Pancreas (tissue), 10 donors: ENCODE results near the gene TTL. TPM values are rescaled to one million over a fixed set of nuclear protein-coding genes. Genes with fewer than 3 reads are reported as not detected.
A peak's percentile ranks its signal among the peaks of the same experiment; 100 is the strongest.
"Not testable (repeated sequence)": the region's sequence is repeated elsewhere in the genome, so short reads cannot be mapped to it uniquely, and the experiment has no call there.

Experiments used
- ATAC-seq, 4 donors: fragments of 200-7000 bp; cut with Tn5 transposase; one replicate each; pipeline versions ENCODE4 v1.8.0 to v1.9.1; 2020; ENCODE audit warnings: mild to moderate bottlenecking in 4 of 4, moderate library complexity in 4 of 4
- DNase-seq, 6 donors: peaks; one replicate each; pipeline ENCODE4 v3.0.0-alpha.2; 2020
- FAIRE-seq: peaks from 2 replicates; lab custom pipeline; 2012; peaks lifted over from hg19 to GRCh38; lab: Jason Lieb, UNC
- H3K27ac ChIP-seq, 4 donors: fragments of 200-600 bp; sonication (generic); 1 replicate in 3 of 4; 2 replicates in 1 of 4; pipeline versions ENCODE4 v1.5.0 to v1.8.0; 2020
- H3K27me3 ChIP-seq, 4 donors: fragments of 200-600 bp; one replicate each; pipeline ENCODE4 v1.8.0; 2021
- H3K36me3 ChIP-seq, 3 donors: fragments of 200-600 bp; sonication (generic) in 1 of 3; one replicate each; pipeline versions ENCODE4 v1.5.0 to v1.8.0; 2020 to 2021
- H3K4me1 ChIP-seq, 3 donors: fragments of 200-600 bp; one replicate each; pipeline ENCODE4 v1.8.0; 2021
- H3K4me3 ChIP-seq, 4 donors: fragments of 200-600 bp; sonication (generic) in 2 of 4; one replicate each; pipeline versions ENCODE4 v1.5.0 to v1.8.0; 2020 to 2021
- H3K9me3 ChIP-seq, 4 donors: fragments of 200-600 bp; one replicate each; pipeline ENCODE4 v1.8.0; 2021
- CTCF ChIP-seq, 4 donors: fragments of 200-600 bp; sonication (generic) in 3 of 4; IDR thresholded peaks; one replicate each; pipeline versions ENCODE4 v1.5.0 to v1.8.0; 2021; ENCODE audit warnings: antibody characterized with exemption in 4 of 4
- WGBS, 2 donors: extraction: QIAGEN DNeasy Blood & Tissue Kit; methylation state at CpG; one replicate each; pipeline ENCODE4 v1.1.7; 2013; 5-methylcytosine and 5-hydroxymethylcytosine counted together
- intact Hi-C, 3 donors: fragments of 100-400 bp; cut with DNase I; formaldehyde crosslinking; loops; one replicate each; pipeline versions ENCODE4 v1.11.1 to v1.14.2; 2022
- polyA plus RNA-seq, 2 donors: library from polyadenylated mRNA; stranded (reverse); fragments of 200-250 nt; gene quantifications; one replicate each; pipeline ENCODE4 v1.2.3, GENCODE V29; 2013
- total RNA-seq, 6 donors: library from RNA; stranded (reverse); fragmentation: NEBNext Ultra II Directional in 4 of 6; extraction: Animal tissue kit (Norgen Biotek cat#: 25700) in 4 of 6; gene quantifications; one replicate each; pipeline versions ENCODE4 v1.2.1 to v1.2.4, GENCODE V29; 2021 to 2023
- donor health status: healthy with polysubstance abuse.
- donor health status: DM: no; HTN: no; CAD: no; lungs with moderate emphysema.
- donor health status: DM: no; HTN: no; CAD: no.
- donor health status: control.
- donor health status: control.
- donor health status: Bipolar disorder and iron deficiency.
- donor health status: DM: yes; HTN: yes; CAD: no.
- donor health status: DM: no; HTN: no; CAD: no.
- donor health status: DM: no; HTN: no; CAD: no.
- donor health status: DM: yes; HTN: yes; CAD: no.

TTL gene
- total RNA-seq (10 to 100 TPM in 2 of 6 donors, 1 to 10 TPM in 4; 7.0 to 16.8 (median 8.3) TPM), polyA plus RNA-seq (1 to 10 TPM; 6.6 to 7.4 TPM)

GRCh38 chr2:112481528-112482233 is at the start of gene TTL:
TTL (plus strand) TSS chr2:112482156; CDS start chr2:112482345, 189 bp downstream.
- ATAC-seq (peak; percentile 84 to 89 (median 87)), DNase-seq (peak; percentile 64 to 91 (median 72)), FAIRE-seq (no peak)
- Histone ChIP-seq H3K36me3 (no peaks in the 10 kb centered on the region), H3K4me1 (peaks cover 3 to 13% (median 7%) of the 10 kb centered on the region in 3 donors), H3K4me3 (peak within 1 kb of the TSS; percentile 64 to 85 (median 73)), H3K9me3 (no peaks in the 10 kb centered on the region), H3K27me3 (no peaks in the 10 kb centered on the region), H3K27ac (peak within 1 kb of the TSS; percentile 57 to 87 (median 76))
- intact Hi-C loops: loop anchor here in 1 of 3 donors (10.0 kb wide), 1 partner anchor 103 kb away; the partner anchor contains the start of gene CHCHD5
- WGBS, 2 donors: 0% methylated on average over 37 to 82 of the region's 82 CpGs
- no peak for TF ChIP-seq CTCF (IDR thresholded peaks at IDR 0.05)

GRCh38 chr2:112432390-112432734 is 49.6 kb upstream of the TTL start:
- Histone ChIP-seq H3K4me3 (peak overlapping the region in 3 of 4 donors; percentile 22 to 58 (median 57)), H3K27ac (peak overlapping the region in 1 of 4 donors; percentile 81)
- H3K36me3 ChIP-seq, H3K27me3 ChIP-seq, H3K9me3 ChIP-seq, H3K4me1 ChIP-seq, ATAC-seq, DNase-seq, intact Hi-C loops, FAIRE-seq: not testable (repeated sequence)
- 44 to 98% methylated on average over 15 to 22 of the region's 22 CpGs for WGBS, 2 donors

- DNase-seq (peak in 5 of 6 donors; percentile 21 to 66 (median 38)), ATAC-seq (peak; percentile 54 to 74 (median 72))
- Histone ChIP-seq H3K27ac (peak overlapping the region in 3 of 4 donors; percentile 51 to 81 (median 57)), H3K4me3 (peak overlapping the region; percentile 22 to 58 (median 45))
- H3K27me3 ChIP-seq, H3K9me3 ChIP-seq, FAIRE-seq, H3K4me1 ChIP-seq, H3K36me3 ChIP-seq, intact Hi-C loops: not testable (repeated sequence)
- 36 to 64% methylated on average over 68 to 96 of the region's 98 CpGs for WGBS, 2 donors
These were observed 49.0 kb upstream of the TTL start for GRCh38 chr2:112432735-112433479.

- peak within 1 kb of the TSS; percentile 22 to 58 (median 45) for H3K4me3 ChIP-seq
- H3K9me3 ChIP-seq, H3K27me3 ChIP-seq, intact Hi-C loops, H3K4me1 ChIP-seq, H3K36me3 ChIP-seq: not testable (repeated sequence)
- peak; percentile 98 to 100 (median 99) for ATAC-seq
- FAIRE-seq: peak; percentile 99
- TF ChIP-seq CTCF (IDR thresholded peaks at IDR 0.05): peak; percentile 29 to 38 (median 35)
- WGBS, 2 donors: 0 to 1% methylated on average over 12 to 17 of the region's 26 CpGs
- peak; percentile 76 to 95 (median 92) for DNase-seq
- H3K27ac ChIP-seq: peak within 1 kb of the TSS in 3 of 4 donors; percentile 51 to 81 (median 57)
These were observed 48.5 kb upstream of the TTL start, which contains the start of gene RGPD8 for GRCh38 chr2:112433480-112433879. RGPD8 (minus strand) TSS chr2:112433645; CDS start chr2:112433453, 192 bp downstream.

GRCh38 chr2:112433932-112434730 is 47.8 kb upstream of the TTL start:
- intact Hi-C loops: no loop called here
- ATAC-seq: no peak
- H3K4me3 ChIP-seq: no peak overlapping the region
- peak in 2 of 6 donors; percentile 36 to 65 for DNase-seq
- TF ChIP-seq CTCF (IDR thresholded peaks at IDR 0.05): no peak
- no peaks in the 10 kb centered on the region for H3K27me3 ChIP-seq
- no peaks in the 10 kb centered on the region for H3K9me3 ChIP-seq
- H3K27ac ChIP-seq: no peak overlapping the region
- H3K4me1 ChIP-seq: peaks cover 0 to 5% (median 0%) of the 10 kb centered on the region in 3 donors
- H3K36me3 ChIP-seq: no peaks in the 10 kb centered on the region
- no peak for FAIRE-seq
- 61 to 76% methylated on average over 31 of the region's 31 CpGs for WGBS, 2 donors

GRCh38 chr2:112434890-112435715 is 46.9 kb upstream of the TTL start:
- H3K36me3 ChIP-seq, intact Hi-C loops, ATAC-seq, H3K9me3 ChIP-seq, H3K27me3 ChIP-seq, H3K27ac ChIP-seq, H3K4me1 ChIP-seq, FAIRE-seq, H3K4me3 ChIP-seq: not testable (repeated sequence)
- WGBS, 2 donors: 65 to 77% methylated on average over 27 to 33 of the region's 33 CpGs
- peak in 2 of 6 donors; percentile 19 to 67 for DNase-seq

GRCh38 chr2:112435716-112436431 is 46.1 kb upstream of the TTL start:
- WGBS, 2 donors: 81% methylated on average over 17 to 18 of the region's 18 CpGs

More at GRCh38 chr2:112435716-112436431, 46.1 kb upstream of the TTL start:
- ATAC-seq, intact Hi-C loops, H3K36me3 ChIP-seq, H3K9me3 ChIP-seq, H3K4me3 ChIP-seq, H3K27me3 ChIP-seq, H3K27ac ChIP-seq, FAIRE-seq, H3K4me1 ChIP-seq, DNase-seq: not testable (repeated sequence)
